Neural crest cell (in vitro differentiated cells): ENCODE data around the gene RAI1. TPM values are rescaled to one million over a fixed set of nuclear protein-coding genes. Genes with fewer than 3 reads are reported as not detected.
A peak's percentile ranks its signal among the peaks of the same experiment; 100 is the strongest.

ENCODE experiments used
- DNase-seq: peaks from one replicate; pipeline ENCODE4 v3.0.0; 2021; ENCODE audit warnings: low read depth, mixed read lengths, low spot score
- H3K27ac Mint-ChIP-seq: one replicate; pipeline ENCODE4 v1.8.0; 2021; ENCODE audit warnings: mild to moderate bottlenecking, mixed read lengths; ENCODE audit not compliant: unreplicated experiment
- H3K27me3 Mint-ChIP-seq: 2 replicates; pipeline ENCODE4 v1.8.0; 2021; ENCODE audit warnings: low read depth, mild to moderate bottlenecking, mixed read lengths
- H3K36me3 Mint-ChIP-seq: 2 replicates; pipeline ENCODE4 v1.8.0; 2021; ENCODE audit warnings: low read depth, mild to moderate bottlenecking, mixed read lengths
- H3K4me1 Mint-ChIP-seq: 2 replicates; pipeline ENCODE4 v1.8.0; 2021; ENCODE audit warnings: mixed read lengths
- H3K4me3 Mint-ChIP-seq: one replicate; pipeline ENCODE4 v1.8.0; 2021; ENCODE audit warnings: mild to moderate bottlenecking, mixed read lengths
- H3K9me3 Mint-ChIP-seq: 2 replicates; pipeline ENCODE4 v1.8.0; 2021; ENCODE audit warnings: mixed read lengths
- CTCF ChIP-seq: fragments of 200-600 bp; sonication (generic); conservative IDR thresholded peaks from 2 replicates; pipeline ENCODE4 v1.5.0; 2021; ENCODE audit warnings: antibody characterized with exemption, mild to moderate bottlenecking
- total RNA-seq: library from RNA; stranded (reverse); gene quantifications from 2 replicates; pipeline ENCODE4 v1.2.1, GENCODE V29; 2021

Gene RAI1
- total RNA-seq, 1 donor from 2014 or later = 54.0 TPM

GRCh38 chr17:17706140-17707060 lies 25.1 kb downstream of the RAI1 start:
- Mint-ChIP-seq H3K4me1 (peaks cover 34% of the 10 kb centered on the region), H3K9me3 (no peaks in the 10 kb centered on the region), H3K27ac (no peak overlapping the region), H3K36me3 (no peaks in the 10 kb centered on the region), H3K4me3 (no peak overlapping the region), H3K27me3 (peaks cover 4% of the 10 kb centered on the region)
- TF ChIP-seq CTCF = no peak
- no peak for DNase-seq

GRCh38 chr17:17708295-17708694 lies 27.0 kb downstream of the RAI1 start:
- no peaks in the 10 kb centered on the region for H3K9me3 Mint-ChIP-seq
- H3K4me1 Mint-ChIP-seq = peaks cover 32% of the 10 kb centered on the region

GRCh38 chr17:17708816-17709215 lies 27.6 kb downstream of the RAI1 start:
- DNase-seq = no peak
- no peak for TF ChIP-seq CTCF
- H3K4me1 Mint-ChIP-seq = peaks cover 27% of the 10 kb centered on the region
- H3K36me3 Mint-ChIP-seq = no peaks in the 10 kb centered on the region
- H3K9me3 Mint-ChIP-seq = no peaks in the 10 kb centered on the region
- H3K27ac Mint-ChIP-seq = no peak overlapping the region
- no peak overlapping the region for H3K4me3 Mint-ChIP-seq
- H3K27me3 Mint-ChIP-seq = no peaks in the 10 kb centered on the region

More at GRCh38 chr17:17708295-17708694, 27.0 kb downstream of the RAI1 start:
- no peaks in the 10 kb centered on the region for H3K36me3 Mint-ChIP-seq
- no peak overlapping the region for H3K27ac Mint-ChIP-seq
- no peaks in the 10 kb centered on the region for H3K27me3 Mint-ChIP-seq
- no peak overlapping the region for H3K4me3 Mint-ChIP-seq
- TF ChIP-seq CTCF = no peak
- no peak for DNase-seq

- no peak for TF ChIP-seq CTCF
- Mint-ChIP-seq H3K9me3 (no peaks in the 10 kb centered on the region), H3K4me3 (peak overlapping the region; percentile 61), H3K36me3 (no peaks in the 10 kb centered on the region), H3K27me3 (no peaks in the 10 kb centered on the region), H3K27ac (no peak overlapping the region), H3K4me1 (peaks cover 30% of the 10 kb centered on the region)
- DNase-seq = no peak
Measured at GRCh38 chr17:17709815-17710321, 28.6 kb downstream of the RAI1 start.

GRCh38 chr17:17710355-17710727 lies 29.1 kb downstream of the RAI1 start:
- TF ChIP-seq CTCF = no peak
- no peaks in the 10 kb centered on the region for H3K9me3 Mint-ChIP-seq
- no peak overlapping the region for H3K4me3 Mint-ChIP-seq
- no peak overlapping the region for H3K27ac Mint-ChIP-seq
- H3K4me1 Mint-ChIP-seq = peaks cover 30% of the 10 kb centered on the region
- H3K27me3 Mint-ChIP-seq = no peaks in the 10 kb centered on the region
- DNase-seq = no peak
- H3K36me3 Mint-ChIP-seq = no peaks in the 10 kb centered on the region
